Stimulated activated CD4-positive, alpha-beta T cell treated with anti-CD3 and anti-CD28 coated beads, Interleukin-2, amount 100 ng/mL, for 24 hours (primary cell): Measurements from ENCODE around the gene KHDC4.
"Not testable (repeated sequence)": the region's sequence is repeated elsewhere in the genome, so short reads cannot be mapped to it uniquely, and the experiment has no call there.

ENCODE experiments used
- DNase-seq, 2 donors: peaks; one replicate each; pipeline ENCODE4 v3.0.0-alpha.2; 2020

Gene KHDC4

DNA sequence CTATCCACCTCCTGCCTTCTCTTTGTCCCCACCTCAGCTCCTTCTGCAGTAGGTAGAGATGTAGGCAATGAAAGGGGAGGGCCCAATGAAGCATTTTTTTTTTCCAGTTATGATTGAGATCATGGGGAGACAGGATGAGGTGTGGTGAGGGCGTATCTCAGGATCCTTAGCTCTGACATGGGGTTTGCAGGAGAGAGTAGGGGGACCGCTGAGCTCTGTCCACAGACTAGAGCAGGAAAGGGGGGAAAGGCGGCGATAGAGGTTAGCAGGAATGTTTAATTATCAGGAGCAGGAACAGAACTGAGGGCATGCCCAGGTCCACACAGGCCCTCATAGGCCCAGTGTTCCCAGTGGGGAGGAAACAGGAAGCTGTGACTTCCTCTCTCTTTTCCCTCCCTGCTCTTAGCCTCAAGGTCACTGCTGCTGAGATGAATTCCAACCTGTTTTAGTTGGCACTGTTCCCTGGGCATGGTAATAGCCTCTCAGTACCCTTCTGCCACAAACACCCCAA lies 6.3 kb upstream of the KHDC4 start:
- DNase-seq: no peak

- DNase-seq: no peak
Measured at GRCh38 chr1:155938220-155938627, 4.0 kb upstream of the KHDC4 start.

DNA sequence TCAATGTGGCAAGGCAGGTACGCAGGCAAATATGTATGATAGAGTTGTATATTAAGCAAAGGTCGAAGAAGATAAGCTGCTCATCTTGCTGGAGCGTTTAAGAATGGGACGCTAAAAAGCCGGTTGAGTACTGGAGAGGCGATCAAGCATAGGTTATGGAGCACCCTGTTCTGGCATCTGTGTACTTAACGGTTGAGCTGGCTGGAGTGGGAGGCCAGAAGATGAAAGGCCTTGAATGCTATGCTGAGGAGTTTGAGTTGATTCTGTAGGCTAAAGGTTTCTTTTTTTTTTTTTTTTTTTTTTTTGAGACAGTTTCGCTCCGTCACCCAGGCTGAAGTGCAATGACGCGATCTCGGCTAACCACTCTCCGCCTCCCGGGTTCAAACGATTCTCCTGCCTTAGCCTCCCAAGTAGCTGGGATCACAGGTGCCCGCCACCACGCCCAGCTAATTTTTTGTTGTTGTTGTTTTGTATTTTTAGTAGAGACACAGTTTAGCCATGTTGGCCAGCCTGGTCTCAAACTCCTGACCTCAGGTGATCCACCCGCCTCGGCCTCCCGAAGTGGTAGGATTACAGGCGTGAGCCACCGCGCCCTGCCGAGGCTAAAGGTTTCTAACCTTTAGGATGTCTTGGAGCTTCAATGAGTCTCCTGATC lies 850 bp upstream of the KHDC4 start:
- no peak for DNase-seq

DNA sequence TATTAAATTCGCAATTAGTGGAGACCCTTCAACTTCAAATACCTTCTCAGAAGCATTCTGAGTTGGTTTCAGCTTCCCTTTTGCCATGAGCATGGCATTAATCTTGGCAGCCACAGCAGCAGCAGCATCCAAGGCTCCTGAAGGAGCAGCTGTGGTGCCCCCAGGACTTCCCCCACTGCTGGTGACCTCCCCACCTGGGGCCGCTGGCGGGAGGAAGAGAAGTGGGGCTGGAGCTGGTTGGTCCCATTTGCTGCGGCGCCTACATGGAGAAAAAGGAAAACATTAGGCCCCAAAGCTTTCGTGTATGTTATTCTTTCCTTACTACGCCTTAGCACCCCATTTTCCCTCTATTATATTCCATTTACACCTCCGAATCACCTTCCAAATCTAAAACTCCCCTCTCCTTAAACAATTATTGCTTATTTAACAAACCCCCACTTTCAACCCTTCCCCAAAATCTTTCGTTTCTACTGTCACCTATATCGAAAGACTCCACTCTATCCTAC lies 569 bp downstream of the KHDC4 start:
- DNase-seq: no peak

DNA sequence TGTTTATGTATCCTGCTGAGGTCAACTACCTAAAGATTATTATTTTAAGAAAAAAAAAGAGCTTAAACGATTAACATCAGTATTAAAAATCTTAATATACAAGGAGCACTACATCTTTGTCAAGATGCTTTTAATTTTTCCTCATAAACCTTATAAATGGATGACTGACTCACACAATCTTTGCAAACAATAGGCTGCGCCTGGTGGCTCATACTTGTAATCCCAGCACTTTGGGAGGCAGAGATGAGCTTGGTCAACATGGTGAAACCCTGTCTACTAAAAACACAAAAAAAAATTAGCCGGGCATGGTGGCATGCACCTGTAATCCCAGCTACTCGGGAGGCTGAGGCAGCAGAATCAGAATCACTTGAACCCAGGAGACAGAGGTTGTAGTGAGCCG lies 1.7 kb downstream of the KHDC4 start:
- DNase-seq: no peak

GRCh38 chr1:155932081-155932480 lies 2.1 kb downstream of the KHDC4 start:
- no peak for DNase-seq

- DNase-seq: no peak
Measured at GRCh38 chr1:155931332-155932038, 2.7 kb downstream of the KHDC4 start.

GRCh38 chr1:155930725-155931124 lies 3.5 kb downstream of the KHDC4 start:
- DNase-seq: not testable (repeated sequence)

DNA sequence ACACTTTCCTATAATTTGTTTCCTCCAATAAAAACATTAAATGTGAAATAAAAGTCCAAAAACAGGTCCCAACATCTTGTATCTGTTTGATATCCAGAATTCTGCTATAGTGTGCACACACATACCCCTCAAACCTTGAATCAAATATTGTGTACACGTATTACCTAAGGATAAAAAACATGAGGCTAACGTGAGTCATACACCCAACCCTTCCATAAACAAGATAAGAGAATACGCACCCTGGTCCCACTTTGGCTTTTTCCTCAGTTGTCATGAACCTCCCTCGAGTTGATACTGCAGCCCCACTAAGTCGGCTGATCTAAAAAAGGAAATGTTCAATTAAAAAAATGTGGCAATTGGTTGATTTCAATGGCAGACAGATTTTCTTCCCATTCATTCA lies 5.2 kb downstream of the KHDC4 start:
- no peak for DNase-seq

- no peak for DNase-seq
Measured at GRCh38 chr1:155925506-155925905, 8.7 kb downstream of the KHDC4 start.

GRCh38 chr1:155920717-155921116 lies 13.5 kb downstream of the KHDC4 start:
- no peak for DNase-seq

- no peak for DNase-seq
Measured at GRCh38 chr1:155919801-155920200, 14.4 kb downstream of the KHDC4 start.

DNA sequence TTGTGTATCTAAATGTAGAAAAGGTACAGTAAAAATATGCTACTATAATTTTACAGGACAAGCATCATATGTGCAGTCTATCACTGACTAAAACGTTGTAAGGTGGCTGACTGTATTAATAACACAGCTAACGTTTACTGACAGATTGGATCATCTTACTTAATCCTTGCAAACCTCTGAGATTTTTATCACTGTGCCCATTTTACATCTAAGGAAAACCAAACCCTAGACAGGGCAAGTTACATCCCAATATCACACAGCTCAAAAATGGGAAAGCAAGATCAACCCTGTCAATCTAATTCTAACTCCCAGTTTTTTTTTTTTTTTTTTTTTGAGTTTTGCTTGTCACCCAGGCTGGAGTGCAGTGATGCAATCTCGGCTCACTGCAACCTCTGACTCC lies 15.6 kb downstream of the KHDC4 start:
- no peak for DNase-seq

DNA sequence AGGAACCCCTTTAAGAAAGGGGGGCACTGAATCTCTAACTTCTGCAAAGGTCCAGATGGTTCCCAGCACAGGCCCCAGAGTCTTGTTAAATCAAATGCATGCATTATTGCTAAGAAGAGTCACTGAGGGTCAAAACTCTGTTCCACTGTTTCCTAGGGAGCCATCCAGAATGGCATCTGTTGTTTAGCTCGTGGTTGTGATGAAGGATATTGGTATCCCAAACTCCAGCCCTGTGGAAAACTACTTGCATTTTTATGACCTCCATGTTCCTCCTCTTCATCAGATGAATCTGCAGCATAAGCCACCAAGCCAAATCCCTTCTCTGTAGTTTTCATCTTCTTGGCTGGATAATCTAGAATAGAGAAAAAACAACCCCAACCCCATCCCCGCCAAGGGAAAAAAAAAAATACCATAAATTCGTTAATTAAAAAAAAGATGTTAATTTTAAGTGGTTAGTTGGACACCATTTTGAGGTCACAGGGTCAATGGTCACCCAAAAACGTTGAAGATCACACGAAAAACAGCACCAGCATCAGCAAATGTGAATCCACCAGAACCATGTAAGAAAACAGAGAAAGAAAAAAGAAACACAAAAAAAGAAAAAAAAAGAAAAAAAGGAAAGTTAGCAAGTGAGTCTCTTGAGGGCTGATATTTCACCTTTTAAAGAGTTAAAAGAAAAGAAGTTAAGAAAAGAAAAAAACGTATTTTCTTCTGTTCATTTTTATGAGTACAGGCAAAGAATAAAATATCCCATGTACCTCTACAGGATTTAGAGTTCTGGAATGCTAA lies 20.1 kb downstream of the KHDC4 start:
- no peak for DNase-seq

DNA sequence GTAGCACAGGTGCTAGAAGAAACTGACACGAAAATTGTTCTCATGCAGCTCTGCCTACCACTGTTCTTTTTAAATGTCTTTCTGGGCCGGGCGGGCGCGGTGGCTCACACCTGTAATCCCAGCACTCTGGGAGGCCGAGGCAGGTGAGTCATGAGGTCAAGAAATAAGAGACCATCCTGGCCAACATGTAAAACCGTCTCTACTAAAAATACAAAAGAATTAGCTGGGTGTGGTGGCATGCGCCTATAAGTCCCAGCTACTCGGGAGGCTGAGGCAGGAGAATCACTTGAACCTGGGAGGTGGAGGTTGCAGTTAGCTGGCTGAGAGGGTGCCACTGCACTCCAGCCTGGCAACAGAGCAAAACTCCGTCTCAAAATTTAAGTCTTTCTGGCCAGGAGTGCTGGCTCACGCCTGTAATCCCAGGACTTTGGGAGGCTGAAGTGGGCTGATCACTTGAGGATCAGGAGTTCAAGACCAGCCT lies 22.1 kb downstream of the KHDC4 start:
- DNase-seq: no peak

GRCh38 chr1:155911156-155912055 lies 22.8 kb downstream of the KHDC4 start, which contains the start of gene RIT1:
Gene RIT1 (minus strand): TSS chr1:155911349. CDS start chr1:155910761, 588 bp downstream.
- DNase-seq: peak; percentile 85 to 89

DNA sequence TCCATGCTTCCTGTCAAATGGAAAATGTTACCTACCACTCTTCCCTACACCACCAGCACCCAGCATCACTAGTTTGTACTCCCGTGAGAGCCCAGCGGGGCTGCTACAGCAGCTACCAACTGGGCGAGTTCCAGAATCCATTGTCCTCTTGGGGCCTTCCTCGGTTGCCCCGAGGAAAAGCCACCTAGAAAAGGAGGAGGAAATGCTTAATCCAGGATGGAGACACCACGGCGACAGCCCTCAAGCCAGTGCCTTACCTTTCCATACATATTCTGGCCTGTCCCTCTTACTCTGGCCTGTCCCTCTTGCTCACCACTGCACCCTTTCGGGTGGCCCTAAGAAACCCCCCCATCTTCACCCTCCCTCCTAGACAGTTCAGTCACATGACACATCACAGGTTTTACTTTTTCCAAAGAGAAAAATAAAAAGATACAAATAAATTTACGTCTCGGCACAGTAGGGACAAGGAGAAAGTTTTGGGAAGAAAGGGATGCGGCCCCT lies 23.5 kb downstream of the KHDC4 start:
- DNase-seq: peak; percentile 22 to 24

DNA sequence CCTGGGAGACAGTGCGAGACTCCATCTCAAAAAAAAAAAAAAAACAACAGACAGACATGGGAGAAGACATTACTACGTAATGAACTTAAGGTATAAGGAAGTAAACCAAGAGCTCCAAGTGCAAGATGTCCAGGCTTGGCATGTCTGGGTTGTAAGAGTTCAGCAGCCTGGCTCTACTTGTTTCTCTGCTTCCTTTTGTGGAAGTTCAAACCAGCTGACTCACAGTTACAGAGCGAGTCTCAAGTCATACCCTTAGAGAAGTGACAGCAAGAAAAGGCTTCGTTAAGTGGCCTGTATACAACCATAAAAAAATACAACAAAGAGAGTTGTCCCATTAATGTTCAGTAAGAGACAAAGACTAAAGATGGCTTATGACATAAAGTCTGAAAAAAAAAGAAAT lies 24.3 kb downstream of the KHDC4 start:
- DNase-seq: no peak

DNA sequence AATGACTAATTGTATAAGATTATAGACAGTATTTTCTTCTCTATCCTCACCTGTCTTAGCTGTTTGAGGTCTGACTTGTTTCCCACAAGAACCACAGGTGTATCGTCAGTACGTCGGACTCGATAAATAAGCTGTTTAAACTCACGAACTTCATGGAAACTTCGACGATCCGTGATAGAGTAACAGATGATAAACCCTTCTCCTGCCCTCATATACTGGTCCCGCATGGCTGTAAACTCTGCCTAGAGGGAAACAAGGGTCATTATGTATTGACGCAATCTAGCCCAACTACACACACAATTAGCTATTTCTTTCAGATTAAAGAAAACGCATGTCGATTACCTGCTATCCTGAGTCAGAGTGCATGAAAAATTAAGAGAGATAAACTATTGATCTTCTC lies 30.0 kb downstream of the KHDC4 start:
- no peak for DNase-seq

DNA sequence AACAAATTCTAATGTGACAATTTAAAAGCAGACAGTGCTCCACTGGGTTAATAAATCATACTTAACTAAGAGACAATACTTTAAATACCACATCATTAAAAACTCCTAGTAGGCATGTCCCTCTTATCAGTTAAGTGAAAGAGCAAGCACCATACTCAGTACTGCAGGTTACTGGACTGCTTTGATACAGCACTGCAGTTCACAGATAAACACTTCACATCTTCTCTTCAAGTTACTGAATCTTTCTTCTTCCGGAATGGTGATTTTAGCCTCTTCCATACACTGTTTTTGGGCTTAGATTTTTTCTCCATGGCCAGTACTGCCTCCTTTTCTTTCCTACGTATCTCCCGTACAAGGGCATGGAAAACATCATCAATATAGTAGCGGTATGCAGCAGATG lies 34.1 kb downstream of the KHDC4 start:
- no peak for DNase-seq

- DNase-seq: no peak
Measured at GRCh38 chr1:155899683-155900082, 34.5 kb downstream of the KHDC4 start.

DNA sequence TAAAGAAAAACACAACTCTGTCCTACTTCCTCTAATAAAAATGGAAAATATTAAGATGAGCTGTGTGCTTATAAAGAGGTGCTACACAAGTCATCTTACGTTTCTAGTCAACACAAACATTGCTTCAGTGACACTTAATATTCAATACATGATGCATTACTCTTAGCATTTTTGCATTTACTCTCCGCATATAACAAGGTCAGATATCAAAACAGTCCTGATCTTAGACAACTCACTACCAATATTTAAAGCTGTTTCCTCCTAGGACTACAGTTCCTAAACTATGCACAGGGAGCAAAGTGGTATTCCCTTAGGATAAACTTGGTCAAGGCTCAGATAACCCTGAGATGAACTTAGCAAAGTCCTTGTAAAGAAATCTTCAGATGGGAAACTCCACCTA lies 35.3 kb downstream of the KHDC4 start:
- no peak for DNase-seq
